Stimulated activated CD8-positive, alpha-beta memory T cell treated with anti-CD3 and anti-CD28 coated beads, Interleukin-15, amount 100 ng/mL, for 48 hours (primary cell): ENCODE measurements around the gene HMGCS2.

Experiments
- DNase-seq, 2 donors: peaks; one replicate each; pipeline ENCODE4 v3.0.0-alpha.2; 2020; ENCODE audit warnings: low read depth in 2 of 2

Gene HMGCS2

DNA sequence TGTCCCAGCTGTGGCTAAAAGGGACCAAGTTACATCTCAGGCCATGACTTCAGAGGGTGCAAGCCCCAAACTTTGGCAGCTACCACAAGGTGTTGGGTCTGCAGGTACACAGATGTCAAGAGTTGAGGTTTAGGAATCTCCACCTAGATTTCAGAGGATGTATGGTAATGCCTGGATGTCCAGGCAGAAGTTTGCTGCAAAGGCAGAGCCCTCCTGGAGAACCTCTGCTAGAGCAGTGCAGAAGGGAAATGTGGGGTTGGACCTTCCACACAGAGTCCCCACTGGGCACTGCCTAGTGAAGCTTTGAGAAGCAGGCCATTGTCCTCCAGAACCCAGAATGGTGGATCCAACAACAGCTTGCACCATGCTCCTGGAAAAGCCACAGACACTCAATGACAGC is 67.0 kb downstream of the HMGCS2 start:
- no peak for DNase-seq

DNA sequence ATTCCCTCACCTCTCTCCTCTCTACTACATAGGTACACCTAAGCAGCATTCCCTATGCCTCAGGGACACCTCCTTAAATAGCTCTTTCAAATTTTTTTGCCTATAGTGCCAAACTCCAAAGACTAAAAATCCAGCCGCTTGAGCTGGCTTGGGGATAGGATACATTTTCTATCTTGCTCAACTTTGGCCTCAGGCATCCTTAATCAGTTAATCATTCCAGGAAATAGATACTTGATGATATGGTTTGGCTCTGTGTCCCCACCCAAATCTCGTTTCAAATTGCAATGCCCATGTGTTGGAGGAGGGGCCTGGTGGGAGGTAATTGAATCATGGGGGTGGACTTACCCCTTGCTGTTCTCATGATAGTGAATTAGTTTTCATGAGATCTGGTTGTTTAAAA is 68.4 kb downstream of the HMGCS2 start:
- DNase-seq: no peak
